DOHH2 (cell line): Measurements from ENCODE around the gene GFOD2.

Experiments used
- H3F3A ChIP-seq: fragments of 200-600 bp; sonication (generic), shearing (Covaris generic); 2 replicates; pipeline ENCODE4 v1.6.0; 2016; ENCODE audit warnings: antibody characterized with exemption, mild to moderate bottlenecking; ENCODE audit not compliant: control insufficient read depth, insufficient read depth
- H3K27ac ChIP-seq: fragments of 200-600 bp; sonication (generic); 2 replicates; pipeline ENCODE4 v1.5.1; 2014; ENCODE audit warnings: low read depth, mild to moderate bottlenecking, low read length, moderate library complexity
- H3K27me3 ChIP-seq: fragments of 200-600 bp; sonication (generic); 2 replicates; pipeline ENCODE4 v1.6.1; 2014; ENCODE audit warnings: mild to moderate bottlenecking, low read length, mixed read lengths; ENCODE audit not compliant: control insufficient read depth
- H3K36me3 ChIP-seq: fragments of 200-600 bp; sonication (generic); 2 replicates; pipeline ENCODE4 v1.6.1; 2014; ENCODE audit warnings: mild to moderate bottlenecking, low read length, moderate library complexity, mixed read lengths; ENCODE audit not compliant: control insufficient read depth
- H3K4me1 ChIP-seq: fragments of 200-600 bp; sonication (generic); 2 replicates; pipeline ENCODE4 v1.6.1; 2014; ENCODE audit warnings: mild to moderate bottlenecking, low read length, mixed read lengths; ENCODE audit not compliant: control insufficient read depth
- H3K4me2 ChIP-seq: fragments of 200-600 bp; sonication (generic); 2 replicates; pipeline ENCODE4 v1.6.0; 2014; ENCODE audit warnings: mild to moderate bottlenecking, low read length, moderate library complexity
- H3K4me3 ChIP-seq: fragments of 200-600 bp; sonication (generic); 2 replicates; pipeline ENCODE4 v1.5.1; 2014; ENCODE audit warnings: mild to moderate bottlenecking, low read length, mixed read lengths
- H3K79me2 ChIP-seq: fragments of 200-600 bp; sonication (generic); 2 replicates; pipeline ENCODE4 v1.6.1; 2014; ENCODE audit warnings: mild to moderate bottlenecking, low read length, mixed read lengths; ENCODE audit not compliant: control insufficient read depth
- H3K9me2 ChIP-seq: fragments of 200-600 bp; sonication (generic); replicated peaks from 2 replicates; pipeline ENCODE4 v1.6.1; 2014; ENCODE audit warnings: mild to moderate bottlenecking, low read length, mixed read lengths; ENCODE audit not compliant: control insufficient read depth
- H3K9me3 ChIP-seq: fragments of 200-600 bp; sonication (generic); 2 replicates; pipeline ENCODE4 v1.6.1; 2014; ENCODE audit warnings: antibody characterized with exemption, low read length, mixed read lengths; ENCODE audit not compliant: control insufficient read depth, insufficient read depth
- H4K20me1 ChIP-seq: fragments of 200-600 bp; sonication (generic); 2 replicates; pipeline ENCODE4 v1.6.0; 2014; ENCODE audit warnings: low read depth, mild to moderate bottlenecking, antibody characterized with exemption, low read length, moderate library complexity; ENCODE audit not compliant: control insufficient read depth, insufficient read depth
- CTCF ChIP-seq: fragments of 200-600 bp; sonication (generic); IDR thresholded peaks from one replicate; pipeline ENCODE4 v1.5.1; 2014; ENCODE audit warnings: antibody characterized with exemption, mild to moderate bottlenecking, low read depth, low read length; ENCODE audit not compliant: poor library complexity, severe bottlenecking
- EZH2phosphoT487 ChIP-seq: fragments of 200-600 bp; sonication (generic); IDR thresholded peaks from 2 replicates; pipeline ENCODE4 v1.6.1; 2017; ENCODE audit warnings: borderline replicate concordance, mild to moderate bottlenecking, antibody characterized with exemption, low read length, moderate library complexity, mixed read lengths

Gene GFOD2

GRCh38 chr16:67703626-67704025 is 15.5 kb downstream of the GFOD2 start:
- H3K27me3 ChIP-seq = no peaks in the 10 kb centered on the region
- H3F3A ChIP-seq = no peaks in the 10 kb centered on the region
- peaks cover 7% of the 10 kb centered on the region; the same call in 1 of the 2 replicates for H3K9me3 ChIP-seq
- H3K4me3 ChIP-seq = no peak overlapping the region
- no peaks in the 10 kb centered on the region; the same call in 1 of the 2 replicates for H3K36me3 ChIP-seq
- no peaks in the 10 kb centered on the region for H3K4me1 ChIP-seq
- TF ChIP-seq EZH2phosphoT487 = no peak
- no peak for TF ChIP-seq CTCF
- H3K79me2 ChIP-seq = peaks cover 29% of the 10 kb centered on the region
- no peak overlapping the region for H3K4me2 ChIP-seq
- H3K9me2 ChIP-seq = no peaks in the 10 kb centered on the region
- no peaks in the 10 kb centered on the region for H4K20me1 ChIP-seq
- no peak overlapping the region for H3K27ac ChIP-seq

- TF ChIP-seq CTCF = no peak
- no peak for TF ChIP-seq EZH2phosphoT487
- Histone ChIP-seq H3K9me3 (peaks cover 7% of the 10 kb centered on the region; the same call in 1 of the 2 replicates), H3K79me2 (peaks cover 19% of the 10 kb centered on the region), H3K4me2 (no peak overlapping the region), H3K27ac (no peak overlapping the region), H3K9me2 (no peaks in the 10 kb centered on the region), H4K20me1 (no peaks in the 10 kb centered on the region), H3K4me1 (no peaks in the 10 kb centered on the region), H3F3A (no peaks in the 10 kb centered on the region), H3K36me3 (no peaks in the 10 kb centered on the region; the same call in 1 of the 2 replicates), H3K4me3 (no peak overlapping the region), H3K27me3 (no peaks in the 10 kb centered on the region)
These were observed 17.0 kb downstream of the GFOD2 start for GRCh38 chr16:67702130-67702529.

- Histone ChIP-seq H3K27me3 (no peaks in the 10 kb centered on the region), H3K4me3 (no peak overlapping the region), H3K36me3 (no peaks in the 10 kb centered on the region; the same call in 1 of the 2 replicates), H3K79me2 (peaks cover 16% of the 10 kb centered on the region), H3K4me2 (no peak overlapping the region), H3K4me1 (no peaks in the 10 kb centered on the region), H3K9me2 (no peaks in the 10 kb centered on the region), H3F3A (no peaks in the 10 kb centered on the region), H3K9me3 (peaks cover 7% of the 10 kb centered on the region; the same call in 1 of the 2 replicates), H4K20me1 (no peaks in the 10 kb centered on the region), H3K27ac (no peak overlapping the region)
- TF ChIP-seq CTCF (no peak), EZH2phosphoT487 (no peak)
These were observed 17.7 kb downstream of the GFOD2 start for GRCh38 chr16:67701420-67701819.

- Histone ChIP-seq H3K4me2 (no peak overlapping the region), H3F3A (no peaks in the 10 kb centered on the region), H3K36me3 (no peaks in the 10 kb centered on the region; the same call in 1 of the 2 replicates), H3K79me2 (peaks cover 10% of the 10 kb centered on the region), H3K4me1 (no peaks in the 10 kb centered on the region), H3K9me3 (peaks cover 7% of the 10 kb centered on the region; the same call in 1 of the 2 replicates), H3K4me3 (no peak overlapping the region), H4K20me1 (no peaks in the 10 kb centered on the region), H3K27ac (no peak overlapping the region), H3K9me2 (no peaks in the 10 kb centered on the region), H3K27me3 (no peaks in the 10 kb centered on the region)
- no peak for TF ChIP-seq EZH2phosphoT487
- no peak for TF ChIP-seq CTCF
These were observed 19.9 kb downstream of the GFOD2 start for GRCh38 chr16:67699265-67699664.
